Omental fat pad (tissue), 4 donors: ENCODE results near the gene USP44. TPM values are rescaled to one million over a fixed set of nuclear protein-coding genes. Genes with fewer than 3 reads are reported as not detected.

Source experiments
- ATAC-seq: fragments of 150-250 bp; one replicate; pipeline ENCODE4 v1.9.1; 2016; ENCODE audit warnings: mild to moderate bottlenecking, moderate library complexity; ENCODE audit not compliant: low FRiP score
- DNase-seq: peaks from one replicate; pipeline ENCODE4 v3.0.0-alpha.2; 2019; ENCODE audit warnings: low spot score
- total RNA-seq, 4 donors: library from RNA; depleted of rRNA; stranded (reverse); fragments of >200 nt; gene quantifications; one replicate each; pipeline ENCODE4 v1.1.0, GENCODE V29; 2016
- TF ChIP-seq, protein P1 (sequence below), 3 donors: fragments of 450-650 bp; IDR thresholded peaks; one replicate each; pipeline ENCODE4 v1.5.1; 2016 to 2017; ENCODE audit warnings: antibody characterized with exemption in 3 of 3, mild to moderate bottlenecking in 3 of 3, moderate library complexity in 2 of 3

The USP44 gene
- total RNA-seq, 4 donors from 2014 or later, result 1.3 to 4.7 (median 4.0) TPM

DNA sequence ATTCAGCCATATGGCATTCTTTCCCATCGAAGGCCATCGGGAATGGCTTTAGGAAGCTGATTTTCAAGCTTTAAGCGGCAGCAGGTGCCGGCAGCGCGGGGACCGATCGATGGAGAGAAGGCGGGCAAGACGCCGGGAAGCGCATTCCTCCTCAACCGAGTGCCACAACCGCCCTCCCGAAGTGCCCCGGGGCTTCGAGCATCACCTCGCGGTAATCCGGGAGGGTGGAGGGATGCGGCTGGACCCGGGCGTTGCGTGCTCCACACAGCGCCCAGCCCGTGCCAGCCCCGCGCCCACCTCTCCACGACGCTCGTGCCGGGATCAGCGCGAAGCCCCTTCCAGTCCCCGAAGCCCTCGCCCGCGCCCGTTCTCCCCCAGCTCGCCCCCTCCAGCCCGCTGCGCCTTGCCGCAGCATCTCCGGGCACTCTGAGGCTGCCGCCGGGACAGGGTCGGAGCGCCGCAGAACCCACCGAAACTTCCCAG lies 3.2 kb downstream of the USP44 start:
- TF ChIP-seq, protein P1, sequence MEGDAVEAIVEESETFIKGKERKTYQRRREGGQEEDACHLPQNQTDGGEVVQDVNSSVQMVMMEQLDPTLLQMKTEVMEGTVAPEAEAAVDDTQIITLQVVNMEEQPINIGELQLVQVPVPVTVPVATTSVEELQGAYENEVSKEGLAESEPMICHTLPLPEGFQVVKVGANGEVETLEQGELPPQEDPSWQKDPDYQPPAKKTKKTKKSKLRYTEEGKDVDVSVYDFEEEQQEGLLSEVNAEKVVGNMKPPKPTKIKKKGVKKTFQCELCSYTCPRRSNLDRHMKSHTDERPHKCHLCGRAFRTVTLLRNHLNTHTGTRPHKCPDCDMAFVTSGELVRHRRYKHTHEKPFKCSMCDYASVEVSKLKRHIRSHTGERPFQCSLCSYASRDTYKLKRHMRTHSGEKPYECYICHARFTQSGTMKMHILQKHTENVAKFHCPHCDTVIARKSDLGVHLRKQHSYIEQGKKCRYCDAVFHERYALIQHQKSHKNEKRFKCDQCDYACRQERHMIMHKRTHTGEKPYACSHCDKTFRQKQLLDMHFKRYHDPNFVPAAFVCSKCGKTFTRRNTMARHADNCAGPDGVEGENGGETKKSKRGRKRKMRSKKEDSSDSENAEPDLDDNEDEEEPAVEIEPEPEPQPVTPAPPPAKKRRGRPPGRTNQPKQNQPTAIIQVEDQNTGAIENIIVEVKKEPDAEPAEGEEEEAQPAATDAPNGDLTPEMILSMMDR (IDR thresholded peaks at IDR 0.05), result no peak
- DNase-seq, result no peak
- ATAC-seq, result peak; percentile 40

DNA sequence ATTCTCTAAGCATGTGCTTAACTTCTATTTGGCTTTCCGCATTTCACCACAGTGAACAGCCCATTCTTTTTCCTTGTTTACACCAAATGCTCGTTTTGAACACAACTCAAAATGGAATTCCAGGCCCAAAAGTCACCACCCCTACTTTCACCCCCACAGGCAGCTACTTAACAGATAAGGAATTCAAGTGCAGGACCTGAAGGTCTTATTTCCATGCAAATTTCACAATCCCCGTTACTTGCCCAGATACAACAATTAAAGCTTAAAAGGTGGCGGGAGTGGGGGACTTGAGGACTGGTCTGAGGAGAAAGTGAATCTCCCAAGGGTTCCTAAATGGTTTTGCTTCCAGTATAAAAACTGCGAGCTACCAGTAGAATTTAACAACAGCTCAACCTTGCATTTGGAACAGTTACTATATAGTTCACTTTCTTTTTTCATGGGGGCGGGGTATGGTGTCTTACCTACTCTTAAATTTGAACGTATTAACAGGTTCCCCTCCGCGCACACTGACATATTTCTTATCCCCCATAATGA lies 3.7 kb downstream of the USP44 start:
- ATAC-seq (peak; percentile 50), DNase-seq (no peak)
- TF ChIP-seq, protein P1 (IDR thresholded peaks at IDR 0.05), result no peak

DNA sequence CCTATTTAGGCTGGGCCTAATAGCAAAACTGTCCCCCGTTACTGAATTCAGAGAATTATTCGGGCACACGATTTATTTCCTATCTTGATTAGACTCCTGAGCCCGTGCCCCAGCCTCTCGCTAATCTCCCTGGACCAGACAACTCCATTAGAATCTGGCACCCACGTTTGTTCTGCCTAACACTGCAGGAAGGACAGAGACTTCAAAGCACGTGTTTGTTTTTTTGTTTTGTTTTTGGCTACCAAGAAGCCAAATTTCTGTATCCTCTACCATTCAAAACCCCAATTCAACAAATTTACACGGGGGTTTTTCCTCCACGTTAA lies 4.8 kb downstream of the USP44 start:
- DNase-seq, result no peak
- TF ChIP-seq, protein P1 (IDR thresholded peaks at IDR 0.05), result no peak
- no peak for ATAC-seq

DNA sequence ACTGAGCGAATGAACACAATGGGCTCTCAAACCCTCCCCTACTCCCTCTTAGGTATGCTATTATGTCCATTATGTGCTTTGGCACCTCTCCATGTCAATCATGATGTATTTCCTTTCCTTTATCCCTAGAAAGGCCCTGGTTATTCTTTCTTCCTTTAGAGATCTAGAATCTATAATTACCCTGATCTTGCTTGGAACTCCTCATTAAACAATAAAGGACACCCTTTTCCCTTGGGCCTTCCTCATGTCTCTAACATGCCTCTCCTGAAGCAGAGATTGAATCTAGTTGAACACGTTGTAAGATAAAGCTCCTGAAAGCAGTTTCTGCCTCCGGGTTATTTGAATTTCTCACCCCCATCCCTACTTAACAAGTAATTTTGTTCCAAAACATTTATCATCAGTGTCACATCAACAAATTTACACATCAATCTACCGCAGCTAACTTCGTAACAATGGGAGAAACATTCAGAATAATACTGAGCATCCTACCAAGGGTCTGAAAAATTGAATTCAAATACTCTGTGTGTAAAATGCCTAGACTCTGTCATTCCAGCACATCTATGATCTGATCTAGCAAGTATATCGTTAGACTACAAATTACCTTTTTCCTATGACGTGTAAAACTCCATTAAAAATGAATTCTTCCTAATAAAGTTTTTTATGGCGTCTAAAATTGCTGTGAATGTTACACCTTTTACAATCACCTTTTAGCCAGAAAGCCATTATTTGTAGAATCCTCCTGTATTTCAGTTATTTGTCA lies 5.4 kb downstream of the USP44 start:
- DNase-seq, result no peak
- ATAC-seq, result no peak
- TF ChIP-seq, protein P1 (IDR thresholded peaks at IDR 0.05), result no peak

DNA sequence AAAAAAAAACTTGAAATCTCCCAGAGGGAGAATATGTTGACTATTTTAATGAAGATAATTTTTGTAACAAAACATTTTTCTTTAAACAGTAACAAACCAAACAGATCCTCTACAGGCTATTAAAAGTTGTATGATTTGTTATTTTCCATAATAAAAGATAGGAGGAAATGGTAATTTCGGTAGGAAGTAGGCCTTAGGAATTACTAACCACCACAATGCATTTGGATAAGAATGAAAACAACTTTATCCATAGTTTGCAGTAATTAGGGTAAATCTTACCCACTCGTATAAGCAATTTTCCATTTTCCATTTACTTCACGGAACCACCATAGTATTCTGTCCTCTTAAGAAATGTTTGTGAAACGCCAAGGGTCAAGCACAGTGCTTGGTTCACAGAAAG lies 6.0 kb downstream of the USP44 start:
- no peak for DNase-seq

DNA sequence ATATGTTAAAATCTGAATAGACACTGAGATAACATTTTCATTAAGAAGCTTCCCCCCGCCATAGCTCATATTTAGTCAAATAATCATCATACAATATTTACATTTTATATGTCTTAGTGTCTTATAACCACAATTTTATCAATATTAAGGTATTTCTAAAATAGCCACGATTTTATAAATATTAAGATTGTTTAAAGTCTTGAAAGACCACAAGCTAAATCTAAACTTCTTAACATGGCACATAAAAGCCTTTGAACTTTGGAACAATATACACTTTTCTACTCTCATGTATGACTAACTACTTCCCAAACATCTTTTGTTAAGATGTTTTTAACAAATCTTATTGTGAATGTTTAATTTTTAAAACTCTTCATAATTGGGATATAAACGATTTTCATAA lies 6.5 kb downstream of the USP44 start:
- ATAC-seq (no peak), DNase-seq (no peak)
- TF ChIP-seq, protein P1 (IDR thresholded peaks at IDR 0.05), result no peak

More for the DNA sequence above, 6.0 kb downstream of the USP44 start:
- ATAC-seq, result no peak
- TF ChIP-seq, protein P1 (IDR thresholded peaks at IDR 0.05), result no peak

DNA sequence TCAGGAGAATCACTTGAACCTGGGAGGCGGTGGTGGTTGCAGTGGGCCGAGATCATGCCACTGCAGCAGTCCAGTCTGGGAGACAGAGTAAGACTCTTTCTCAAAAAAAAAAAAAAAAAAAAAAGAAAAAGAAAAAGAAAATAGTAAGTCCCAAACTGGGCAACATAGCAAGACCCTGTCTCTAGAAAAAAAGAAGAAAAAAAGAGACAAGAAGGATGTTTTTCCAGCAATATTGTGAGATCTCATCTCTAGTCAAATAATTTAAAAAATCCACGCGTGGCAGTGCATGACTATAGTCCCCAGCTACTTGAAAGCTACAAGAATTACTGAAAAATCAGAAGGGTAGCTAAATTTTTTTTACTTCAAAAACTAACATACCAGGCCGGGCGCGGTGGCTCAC lies 8.0 kb downstream of the USP44 start:
- DNase-seq (no peak), ATAC-seq (no peak)
- TF ChIP-seq, protein P1 (IDR thresholded peaks at IDR 0.05), result no peak
